HG03575 (cell line): ENCODE results near the gene LXN.

Experiments
- ATAC-seq: cut with Tn5 transposase; IDR thresholded peaks from one replicate; pipeline ENCODE4 v1.9.1; 2021; ENCODE audit not compliant: unreplicated experiment, insufficient number of reproducible peaks, low FRiP score; ENCODE audit errors: extremely low read depth

Gene LXN

GRCh38 chr3:158679547-158680000 lies 7.1 kb upstream of the LXN start:
- ATAC-seq: no peak

GRCh38 chr3:158678687-158679086 lies 6.2 kb upstream of the LXN start:
- no peak for ATAC-seq

- ATAC-seq: no peak
Observed at GRCh38 chr3:158671821-158672214, 630 bp downstream of the LXN start.

GRCh38 chr3:158668506-158668905 lies 3.9 kb downstream of the LXN start:
- no peak for ATAC-seq

- no peak for ATAC-seq
Observed at GRCh38 chr3:158666416-158666815, 6.0 kb downstream of the LXN start.

- no peak for ATAC-seq
Observed at GRCh38 chr3:158663832-158664231, 8.6 kb downstream of the LXN start.

- no peak for ATAC-seq
Observed at GRCh38 chr3:158663246-158663645, 9.2 kb downstream of the LXN start.

GRCh38 chr3:158660711-158661110 lies 11.7 kb downstream of the LXN start:
- no peak for ATAC-seq

GRCh38 chr3:158659454-158660237 lies 12.8 kb downstream of the LXN start:
- peak; percentile 62 for ATAC-seq

GRCh38 chr3:158658889-158659288 lies 13.6 kb downstream of the LXN start:
- ATAC-seq: no peak

GRCh38 chr3:158652463-158652862 lies 20.0 kb downstream of the LXN start:
- no peak for ATAC-seq

GRCh38 chr3:158651192-158651591 lies 21.3 kb downstream of the LXN start:
- ATAC-seq: no peak

- ATAC-seq: no peak
Observed at GRCh38 chr3:158649791-158650190, 22.7 kb downstream of the LXN start.

- peak; percentile 95 for ATAC-seq
Observed at GRCh38 chr3:158644345-158644908, 28.0 kb downstream of the LXN start, which contains the start of gene GFM1. GFM1 (plus strand) TSS chr3:158644527; CDS start chr3:158644635, 108 bp downstream.

- ATAC-seq: no peak
Observed at GRCh38 chr3:158642474-158643210, 29.8 kb downstream of the LXN start.

GRCh38 chr3:158642005-158642404 lies 30.4 kb downstream of the LXN start:
- no peak for ATAC-seq

- no peak for ATAC-seq
Observed at GRCh38 chr3:158640646-158641045, 31.8 kb downstream of the LXN start.

- no peak for ATAC-seq
Observed at GRCh38 chr3:158631981-158632380, 40.5 kb downstream of the LXN start.

- ATAC-seq: no peak
Observed at GRCh38 chr3:158625881-158626280, 46.6 kb downstream of the LXN start.
